ENCODE results near the gene CDH4.

GRCh38 chr20:61287583-61288275 lies 35.7 kb downstream of the CDH4 start:
- TF ChIP-seq, protein P1, sequence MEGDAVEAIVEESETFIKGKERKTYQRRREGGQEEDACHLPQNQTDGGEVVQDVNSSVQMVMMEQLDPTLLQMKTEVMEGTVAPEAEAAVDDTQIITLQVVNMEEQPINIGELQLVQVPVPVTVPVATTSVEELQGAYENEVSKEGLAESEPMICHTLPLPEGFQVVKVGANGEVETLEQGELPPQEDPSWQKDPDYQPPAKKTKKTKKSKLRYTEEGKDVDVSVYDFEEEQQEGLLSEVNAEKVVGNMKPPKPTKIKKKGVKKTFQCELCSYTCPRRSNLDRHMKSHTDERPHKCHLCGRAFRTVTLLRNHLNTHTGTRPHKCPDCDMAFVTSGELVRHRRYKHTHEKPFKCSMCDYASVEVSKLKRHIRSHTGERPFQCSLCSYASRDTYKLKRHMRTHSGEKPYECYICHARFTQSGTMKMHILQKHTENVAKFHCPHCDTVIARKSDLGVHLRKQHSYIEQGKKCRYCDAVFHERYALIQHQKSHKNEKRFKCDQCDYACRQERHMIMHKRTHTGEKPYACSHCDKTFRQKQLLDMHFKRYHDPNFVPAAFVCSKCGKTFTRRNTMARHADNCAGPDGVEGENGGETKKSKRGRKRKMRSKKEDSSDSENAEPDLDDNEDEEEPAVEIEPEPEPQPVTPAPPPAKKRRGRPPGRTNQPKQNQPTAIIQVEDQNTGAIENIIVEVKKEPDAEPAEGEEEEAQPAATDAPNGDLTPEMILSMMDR (IDR thresholded peaks at IDR 0.05): no peak
- TF ChIP-seq POLR2A (IDR thresholded peaks at IDR 0.05): no peak
- no peak for TF ChIP-seq EP300 (IDR thresholded peaks at IDR 0.05)

All from ovary (tissue), 3 donors.